ENCODE results near the gene LAD1.

Gene LAD1

DNA sequence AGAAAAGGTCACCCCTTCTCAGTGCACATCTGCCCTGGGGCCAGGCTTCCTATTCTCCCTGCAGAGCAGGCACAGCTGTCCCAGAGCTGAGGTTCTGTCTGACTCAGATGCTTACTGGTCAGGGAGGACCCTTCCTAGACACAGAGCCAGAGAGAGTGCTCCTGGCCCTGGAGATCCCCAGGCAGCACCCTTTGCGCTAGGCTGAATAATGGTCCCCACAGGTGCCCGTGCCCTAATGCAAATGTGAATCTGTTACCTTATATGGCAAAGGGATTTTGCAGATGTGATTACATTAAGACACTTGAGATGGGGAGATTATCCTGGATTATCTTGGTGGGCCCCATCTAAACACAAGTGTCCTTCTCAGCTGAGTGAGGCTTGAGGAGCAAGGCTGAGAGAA is 25.0 kb upstream of the LAD1 start:
- POLR2A ChIA-PET: no interaction called here
- no peak for TF ChIP-seq HDGF (IDR thresholded peaks at IDR 0.05; ENCODE audit: borderline replicate concordance)
- TF ChIP-seq L3MBTL2 (conservative IDR thresholded peaks at IDR 0.05): no peak
- no peak for TF ChIP-seq TARDBP (IDR thresholded peaks at IDR 0.05)
- no peak for TF ChIP-seq NFRKB (IDR thresholded peaks at IDR 0.05)
- TF ChIP-seq SUZ12 (IDR thresholded peaks at IDR 0.05): no peak
- no peak for TF ChIP-seq LEF1 (IDR thresholded peaks at IDR 0.05; ENCODE audit: borderline replicate concordance)
- TF ChIP-seq, protein P1, sequence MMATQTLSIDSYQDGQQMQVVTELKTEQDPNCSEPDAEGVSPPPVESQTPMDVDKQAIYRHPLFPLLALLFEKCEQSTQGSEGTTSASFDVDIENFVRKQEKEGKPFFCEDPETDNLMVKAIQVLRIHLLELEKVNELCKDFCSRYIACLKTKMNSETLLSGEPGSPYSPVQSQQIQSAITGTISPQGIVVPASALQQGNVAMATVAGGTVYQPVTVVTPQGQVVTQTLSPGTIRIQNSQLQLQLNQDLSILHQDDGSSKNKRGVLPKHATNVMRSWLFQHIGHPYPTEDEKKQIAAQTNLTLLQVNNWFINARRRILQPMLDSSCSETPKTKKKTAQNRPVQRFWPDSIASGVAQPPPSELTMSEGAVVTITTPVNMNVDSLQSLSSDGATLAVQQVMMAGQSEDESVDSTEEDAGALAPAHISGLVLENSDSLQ (IDR thresholded peaks at IDR 0.05): no peak
- TF ChIP-seq FOXA1 (IDR thresholded peaks at IDR 0.05): no peak
- TF ChIP-seq FOXK2 (IDR thresholded peaks at IDR 0.05): no peak
- no peak for TF ChIP-seq CTBP1 (IDR thresholded peaks at IDR 0.05; ENCODE audit: borderline replicate concordance)
- TF ChIP-seq ELF4 (IDR thresholded peaks at IDR 0.05): no peak
- TF ChIP-seq ZNF384 (IDR thresholded peaks at IDR 0.05): no peak
- TF ChIP-seq SP1 (IDR thresholded peaks at IDR 0.05): no peak
- no peak for TF ChIP-seq BHLHE40 (IDR thresholded peaks at IDR 0.05; ENCODE audit: borderline replicate concordance)
- no peak for TF ChIP-seq FOXM1 (IDR thresholded peaks at IDR 0.05; ENCODE audit: borderline replicate concordance)
- TF ChIP-seq ARNT (IDR thresholded peaks at IDR 0.05): no peak
- CTCF ChIA-PET: no interaction called here
- DNase-seq (ENCODE audit: extremely low spot score): no peak

DNA sequence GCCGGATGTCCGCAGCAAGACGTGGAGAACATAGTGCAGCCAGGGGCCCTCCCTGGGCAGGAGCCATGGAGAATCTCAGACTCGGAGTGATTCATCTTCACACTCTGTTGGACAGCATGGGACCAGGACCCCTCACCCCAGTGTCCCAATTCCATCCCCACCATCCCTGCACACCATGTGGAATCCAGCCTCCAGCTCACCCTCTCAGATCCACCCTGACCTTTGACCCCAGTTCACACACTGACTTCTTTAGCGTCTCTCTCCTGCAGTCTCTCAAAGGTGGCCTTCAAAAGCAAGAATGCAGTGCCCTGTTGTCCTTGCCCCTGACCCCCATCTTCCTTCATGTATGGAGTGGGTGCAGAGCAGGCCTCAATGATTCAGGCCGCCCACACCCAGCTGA is 24.5 kb upstream of the LAD1 start:
- DNase-seq (ENCODE audit: extremely low spot score): no peak
- ChIA-PET POLR2A (no interaction called here), CTCF (no interaction called here)
- no peak for TF ChIP-seq SP1 (IDR thresholded peaks at IDR 0.05)
- no peak for TF ChIP-seq SUZ12 (IDR thresholded peaks at IDR 0.05)
- TF ChIP-seq BHLHE40 (IDR thresholded peaks at IDR 0.05; ENCODE audit: borderline replicate concordance): no peak
- no peak for TF ChIP-seq FOXK2 (IDR thresholded peaks at IDR 0.05)
- no peak for TF ChIP-seq ELF4 (IDR thresholded peaks at IDR 0.05)
- TF ChIP-seq TARDBP (IDR thresholded peaks at IDR 0.05): no peak
- no peak for TF ChIP-seq CTBP1 (IDR thresholded peaks at IDR 0.05; ENCODE audit: borderline replicate concordance)
- TF ChIP-seq ZNF384 (IDR thresholded peaks at IDR 0.05): no peak
- TF ChIP-seq FOXM1 (IDR thresholded peaks at IDR 0.05; ENCODE audit: borderline replicate concordance): no peak
- TF ChIP-seq, protein P1 (IDR thresholded peaks at IDR 0.05): no peak
- TF ChIP-seq FOXA1 (IDR thresholded peaks at IDR 0.05): no peak
- no peak for TF ChIP-seq L3MBTL2 (conservative IDR thresholded peaks at IDR 0.05)
- no peak for TF ChIP-seq ARNT (IDR thresholded peaks at IDR 0.05)
- no peak for TF ChIP-seq HDGF (IDR thresholded peaks at IDR 0.05; ENCODE audit: borderline replicate concordance)
- no peak for TF ChIP-seq LEF1 (IDR thresholded peaks at IDR 0.05; ENCODE audit: borderline replicate concordance)

DNA sequence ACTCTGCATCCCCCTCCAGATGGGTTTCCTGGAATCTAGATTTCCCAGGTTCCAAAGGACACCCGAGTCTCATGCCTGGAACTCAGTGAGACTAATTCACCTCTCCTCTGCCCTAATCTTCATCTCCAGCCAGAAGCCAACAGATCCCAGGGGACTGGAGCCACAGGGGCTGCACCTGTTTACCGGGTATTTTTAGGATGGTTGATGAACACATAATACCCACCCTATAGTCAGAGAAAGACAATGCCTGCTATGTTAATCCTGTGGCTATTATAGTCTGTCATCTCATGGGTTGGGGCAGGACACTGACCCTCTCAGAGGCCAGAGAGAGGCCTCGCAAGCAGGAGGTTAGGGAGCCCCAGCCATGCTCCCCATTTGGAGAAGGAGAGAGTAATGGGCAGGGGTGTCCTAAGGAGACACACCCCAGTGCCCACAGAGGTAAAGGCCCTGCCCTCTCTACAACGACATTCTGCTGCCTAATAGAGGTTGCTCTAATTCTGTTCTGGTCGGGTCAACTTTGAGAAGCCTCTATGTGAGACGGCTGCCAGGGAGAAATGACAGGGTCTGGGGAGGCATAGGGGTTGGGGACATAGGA is 23.4 kb upstream of the LAD1 start:
- DNase-seq (ENCODE audit: extremely low spot score): no peak
- ChIA-PET POLR2A (no interaction called here), CTCF (no interaction called here)
- TF ChIP-seq SP1 (IDR thresholded peaks at IDR 0.05) (no peak), LEF1 (IDR thresholded peaks at IDR 0.05; ENCODE audit: borderline replicate concordance) (no peak), FOXM1 (IDR thresholded peaks at IDR 0.05; ENCODE audit: borderline replicate concordance) (no peak), L3MBTL2 (conservative IDR thresholded peaks at IDR 0.05) (no peak), CTBP1 (IDR thresholded peaks at IDR 0.05; ENCODE audit: borderline replicate concordance) (no peak), ELF4 (IDR thresholded peaks at IDR 0.05) (no peak), ZNF384 (IDR thresholded peaks at IDR 0.05) (no peak), NFRKB (IDR thresholded peaks at IDR 0.05) (no peak), BHLHE40 (IDR thresholded peaks at IDR 0.05; ENCODE audit: borderline replicate concordance) (no peak), HDGF (IDR thresholded peaks at IDR 0.05; ENCODE audit: borderline replicate concordance) (no peak), SUZ12 (IDR thresholded peaks at IDR 0.05) (no peak), TARDBP (IDR thresholded peaks at IDR 0.05) (no peak), ARNT (IDR thresholded peaks at IDR 0.05) (no peak), FOXK2 (IDR thresholded peaks at IDR 0.05) (no peak), FOXA1 (IDR thresholded peaks at IDR 0.05) (no peak)
- TF ChIP-seq, protein P1 (IDR thresholded peaks at IDR 0.05): no peak

- POLR2A ChIA-PET: no interaction called here
- no peak for DNase-seq (ENCODE audit: extremely low spot score)
- TF ChIP-seq NFRKB (IDR thresholded peaks at IDR 0.05) (no peak), TARDBP (IDR thresholded peaks at IDR 0.05) (no peak), SP1 (IDR thresholded peaks at IDR 0.05) (no peak), CTBP1 (IDR thresholded peaks at IDR 0.05; ENCODE audit: borderline replicate concordance) (no peak), HDGF (IDR thresholded peaks at IDR 0.05; ENCODE audit: borderline replicate concordance) (no peak), L3MBTL2 (conservative IDR thresholded peaks at IDR 0.05) (no peak), ELF4 (IDR thresholded peaks at IDR 0.05) (no peak)
- TF ChIP-seq, protein P1 (IDR thresholded peaks at IDR 0.05): no peak
- CTCF ChIA-PET: no interaction called here
Measured at GRCh38 chr1:201422026-201422425, 22.9 kb upstream of the LAD1 start.

GRCh38 chr1:201421041-201421440 is 21.9 kb upstream of the LAD1 start:
- CTCF ChIA-PET: no interaction called here
- no peak for DNase-seq (ENCODE audit: extremely low spot score)
- TF ChIP-seq LEF1 (IDR thresholded peaks at IDR 0.05; ENCODE audit: borderline replicate concordance) (no peak), HDGF (IDR thresholded peaks at IDR 0.05; ENCODE audit: borderline replicate concordance) (no peak), NFRKB (IDR thresholded peaks at IDR 0.05) (no peak), SUZ12 (IDR thresholded peaks at IDR 0.05) (no peak)
- POLR2A ChIA-PET: no interaction called here

DNA sequence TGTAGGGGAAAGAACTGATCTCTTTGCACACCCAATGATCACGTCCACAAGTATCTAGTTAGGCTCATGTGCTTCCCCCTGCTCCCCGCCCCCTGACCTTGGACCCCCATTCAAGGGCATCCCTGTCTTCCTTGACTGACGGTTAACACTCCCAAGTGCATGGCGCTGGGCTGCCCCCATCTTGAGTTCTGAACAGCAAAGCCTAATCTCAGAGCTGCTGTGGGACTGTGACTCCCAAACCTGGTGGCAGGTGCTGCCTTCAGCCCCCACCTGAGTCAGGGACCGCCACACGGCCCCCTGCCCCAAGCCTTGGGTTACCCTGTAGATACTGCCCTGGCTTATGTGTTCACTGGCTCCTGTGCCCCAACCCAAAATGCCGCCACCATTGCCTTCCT is 21.5 kb upstream of the LAD1 start:
- no peak for DNase-seq (ENCODE audit: extremely low spot score)
- TF ChIP-seq, protein P1 (IDR thresholded peaks at IDR 0.05): no peak
- TF ChIP-seq FOXK2 (IDR thresholded peaks at IDR 0.05) (no peak), BHLHE40 (IDR thresholded peaks at IDR 0.05; ENCODE audit: borderline replicate concordance) (no peak), CTBP1 (IDR thresholded peaks at IDR 0.05; ENCODE audit: borderline replicate concordance) (no peak), LEF1 (IDR thresholded peaks at IDR 0.05; ENCODE audit: borderline replicate concordance) (no peak), NFRKB (IDR thresholded peaks at IDR 0.05) (no peak), TARDBP (IDR thresholded peaks at IDR 0.05) (no peak), FOXA1 (IDR thresholded peaks at IDR 0.05) (no peak), ELF4 (IDR thresholded peaks at IDR 0.05) (no peak), SUZ12 (IDR thresholded peaks at IDR 0.05) (no peak), ARNT (IDR thresholded peaks at IDR 0.05) (no peak), ZNF384 (IDR thresholded peaks at IDR 0.05) (no peak), FOXM1 (IDR thresholded peaks at IDR 0.05; ENCODE audit: borderline replicate concordance) (no peak), HDGF (IDR thresholded peaks at IDR 0.05; ENCODE audit: borderline replicate concordance) (no peak), L3MBTL2 (conservative IDR thresholded peaks at IDR 0.05) (no peak), SP1 (IDR thresholded peaks at IDR 0.05) (no peak)
- CTCF ChIA-PET: no interaction called here
- POLR2A ChIA-PET: no interaction called here

Measured in HEK293T (cell line).